ENCODE measurements around the gene SENP2.

DNA sequence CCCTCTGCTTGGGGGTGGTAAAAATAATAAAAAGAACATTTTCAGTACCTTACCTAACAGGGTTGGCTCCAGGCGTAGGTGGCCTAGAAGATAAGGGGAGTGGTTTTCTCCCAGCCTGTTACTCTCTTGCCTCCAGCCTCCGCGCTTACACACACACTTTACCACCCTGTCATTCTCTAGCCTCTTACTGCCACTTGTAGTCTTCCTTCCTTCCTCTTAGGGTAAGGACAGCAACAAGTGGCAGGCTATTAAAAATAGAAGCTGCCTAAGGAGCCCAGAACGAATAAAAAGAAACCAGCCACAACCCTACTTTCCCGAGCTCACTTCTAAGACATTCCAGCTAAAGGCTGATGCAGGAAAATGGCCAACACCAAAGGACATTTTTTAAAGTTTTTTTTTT, 24.1 kb upstream of the SENP2 start:
- TF ChIP-seq, protein P1, sequence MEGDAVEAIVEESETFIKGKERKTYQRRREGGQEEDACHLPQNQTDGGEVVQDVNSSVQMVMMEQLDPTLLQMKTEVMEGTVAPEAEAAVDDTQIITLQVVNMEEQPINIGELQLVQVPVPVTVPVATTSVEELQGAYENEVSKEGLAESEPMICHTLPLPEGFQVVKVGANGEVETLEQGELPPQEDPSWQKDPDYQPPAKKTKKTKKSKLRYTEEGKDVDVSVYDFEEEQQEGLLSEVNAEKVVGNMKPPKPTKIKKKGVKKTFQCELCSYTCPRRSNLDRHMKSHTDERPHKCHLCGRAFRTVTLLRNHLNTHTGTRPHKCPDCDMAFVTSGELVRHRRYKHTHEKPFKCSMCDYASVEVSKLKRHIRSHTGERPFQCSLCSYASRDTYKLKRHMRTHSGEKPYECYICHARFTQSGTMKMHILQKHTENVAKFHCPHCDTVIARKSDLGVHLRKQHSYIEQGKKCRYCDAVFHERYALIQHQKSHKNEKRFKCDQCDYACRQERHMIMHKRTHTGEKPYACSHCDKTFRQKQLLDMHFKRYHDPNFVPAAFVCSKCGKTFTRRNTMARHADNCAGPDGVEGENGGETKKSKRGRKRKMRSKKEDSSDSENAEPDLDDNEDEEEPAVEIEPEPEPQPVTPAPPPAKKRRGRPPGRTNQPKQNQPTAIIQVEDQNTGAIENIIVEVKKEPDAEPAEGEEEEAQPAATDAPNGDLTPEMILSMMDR (IDR thresholded peaks at IDR 0.05; ENCODE audit: low read length) = no peak
- TF ChIP-seq EZH2 (optimal IDR thresholded peaks at IDR 0.05; ENCODE audit: low read depth, low read length) (no peak), EZH2phosphoT487 (IDR thresholded peaks at IDR 0.05; ENCODE audit: low read length) (no peak)
